GM12878 (cell line): Measurements from ENCODE around the gene PLD3. TPM values are rescaled to one million over a fixed set of nuclear protein-coding genes. Genes with fewer than 3 reads are reported as not detected.

Experiments
- BHLHE40 ChIP-seq, 2 experiments: fragments of 450-650 bp in 1 of 2; IDR thresholded peaks; 2 replicates each; pipeline ENCODE4 v1.6.1; 2011 to 2017; ENCODE audit warnings: low read depth in 2 of 2, borderline replicate concordance in 1 of 2, improper control_type of control experiment in 1 of 2, low read length in 1 of 2, mild to moderate bottlenecking in 1 of 2
- BMI1 ChIP-seq: fragments of 450-650 bp; IDR thresholded peaks from 2 replicates; pipeline ENCODE4 v1.6.1; 2016; ENCODE audit warnings: mild to moderate bottlenecking, moderate library complexity, borderline replicate concordance
- CBX5 ChIP-seq: sonication (generic); IDR thresholded peaks from 2 replicates; pipeline ENCODE4 v1.6.1; 2016; ENCODE audit warnings: low read depth, moderate library complexity, mild to moderate bottlenecking, inconsistent platforms
- CHD1 ChIP-seq: IDR thresholded peaks from 2 replicates; pipeline ENCODE4 v1.6.1; 2012; ENCODE audit warnings: low read depth, low read length, improper control_type of control experiment
- EED ChIP-seq: sonication (generic); IDR thresholded peaks from 2 replicates; pipeline ENCODE4 v1.6.1; 2016; ENCODE audit warnings: antibody characterized with exemption, low read depth
- MEF2A ChIP-seq: IDR thresholded peaks from 2 replicates; pipeline ENCODE4 v1.6.1; 2011; ENCODE audit warnings: low read depth, mild to moderate bottlenecking, low read length, moderate library complexity; ENCODE audit not compliant: insufficient read depth
- NFYA ChIP-seq: IDR thresholded peaks from 2 replicates; pipeline ENCODE4 v1.6.1; 2011; ENCODE audit warnings: low read depth, mild to moderate bottlenecking, low read length, improper control_type of control experiment, borderline replicate concordance
- NR2C1 ChIP-seq: fragments of 450-650 bp; IDR thresholded peaks from 2 replicates; pipeline ENCODE4 v1.6.1; 2017; ENCODE audit warnings: antibody characterized with exemption, mild to moderate bottlenecking, moderate library complexity
- POLR2AphosphoS2 ChIP-seq: IDR thresholded peaks from 2 replicates; pipeline ENCODE4 v1.6.1; 2011; ENCODE audit warnings: low read depth, mild to moderate bottlenecking, low read length, improper control_type of control experiment, moderate library complexity
- SIN3A ChIP-seq: IDR thresholded peaks from 2 replicates; pipeline ENCODE4 v1.6.1; 2012; ENCODE audit warnings: low read depth, low read length, improper control_type of control experiment
- SMARCA5 ChIP-seq: fragments of 450-650 bp; IDR thresholded peaks from 2 replicates; pipeline ENCODE4 v1.6.1; 2017; ENCODE audit warnings: mild to moderate bottlenecking
- SREBF1 ChIP-seq: IDR thresholded peaks from 2 replicates; pipeline ENCODE4 v1.6.1; 2012; ENCODE audit warnings: mild to moderate bottlenecking, low read length
- ZNF384 ChIP-seq: IDR thresholded peaks from 2 replicates; pipeline ENCODE4 v1.6.1; 2012; ENCODE audit warnings: low read depth, mild to moderate bottlenecking, low read length, improper control_type of control experiment, borderline replicate concordance
- ZNF622 ChIP-seq: fragments of 450-650 bp; IDR thresholded peaks from 2 replicates; pipeline ENCODE4 v1.6.1; 2017; ENCODE audit warnings: mild to moderate bottlenecking, inconsistent platforms
- polyA plus RNA-seq, 11 experiments: library from polyadenylated mRNA; depleted of rRNA in 4 of 11; unstranded in 6 of 11; stranded (reverse) in 5 of 11; fragments of >200 nt; fragmentation: Nextera tagmentation in 4 of 11; fragmentation: Illumina TruSeq in 1 of 11; extraction: Ambion mirVana in 4 of 11; extraction: Trizol in 1 of 11; gene quantifications; 1 replicate in 1 of 11; 2 replicates in 10 of 11; pipeline versions ENCODE4 v1.2.1 to v1.2.3, GENCODE V29; 2011 to 2016; ENCODE audit warnings: inconsistent platforms in 2 of 11, missing spikeins in 2 of 11, low read depth in 1 of 11
- total RNA-seq, 4 experiments: library from RNA; depleted of rRNA in 3 of 4; stranded (reverse); fragments of >200 nt in 3 of 4; fragmentation: Illumina TruSeq in 1 of 4; extraction: Trizol in 1 of 4; gene quantifications; 2 replicates each; pipeline versions ENCODE4 v1.2.1 to v1.2.3, GENCODE V29; 2013 to 2021
- TF ChIP-seq, protein P1 (sequence below): fragments of 450-650 bp; IDR thresholded peaks from 2 replicates; pipeline ENCODE4 v1.6.1; 2017; ENCODE audit warnings: low read depth, mild to moderate bottlenecking, moderate library complexity
- TF ChIP-seq, protein P2 (sequence below): IDR thresholded peaks from 2 replicates; pipeline ENCODE4 v1.6.1; 2011; ENCODE audit warnings: low read depth, mild to moderate bottlenecking, low read length, moderate library complexity, borderline replicate concordance; ENCODE audit errors: extremely low read depth
- TF ChIP-seq, protein P3 (sequence below): IDR thresholded peaks from 2 replicates; pipeline ENCODE4 v1.6.1; 2011; ENCODE audit warnings: borderline replicate concordance, low read depth, mild to moderate bottlenecking, moderate library complexity, mixed read lengths, low read length; ENCODE audit not compliant: insufficient read depth; ENCODE audit errors: extremely low read length
- TF ChIP-seq, protein P4 (sequence below): IDR thresholded peaks from 2 replicates; pipeline ENCODE4 v1.6.1; 2012; ENCODE audit warnings: mild to moderate bottlenecking, low read depth, low read length

PLD3 gene
- total and polyA plus RNA-seq, 10 of the 15 experiments (the other 5 are each of a cell fraction or from before 2014, with no cell fraction given) = 1.3 to 134 (median 72.7) TPM

DNA sequence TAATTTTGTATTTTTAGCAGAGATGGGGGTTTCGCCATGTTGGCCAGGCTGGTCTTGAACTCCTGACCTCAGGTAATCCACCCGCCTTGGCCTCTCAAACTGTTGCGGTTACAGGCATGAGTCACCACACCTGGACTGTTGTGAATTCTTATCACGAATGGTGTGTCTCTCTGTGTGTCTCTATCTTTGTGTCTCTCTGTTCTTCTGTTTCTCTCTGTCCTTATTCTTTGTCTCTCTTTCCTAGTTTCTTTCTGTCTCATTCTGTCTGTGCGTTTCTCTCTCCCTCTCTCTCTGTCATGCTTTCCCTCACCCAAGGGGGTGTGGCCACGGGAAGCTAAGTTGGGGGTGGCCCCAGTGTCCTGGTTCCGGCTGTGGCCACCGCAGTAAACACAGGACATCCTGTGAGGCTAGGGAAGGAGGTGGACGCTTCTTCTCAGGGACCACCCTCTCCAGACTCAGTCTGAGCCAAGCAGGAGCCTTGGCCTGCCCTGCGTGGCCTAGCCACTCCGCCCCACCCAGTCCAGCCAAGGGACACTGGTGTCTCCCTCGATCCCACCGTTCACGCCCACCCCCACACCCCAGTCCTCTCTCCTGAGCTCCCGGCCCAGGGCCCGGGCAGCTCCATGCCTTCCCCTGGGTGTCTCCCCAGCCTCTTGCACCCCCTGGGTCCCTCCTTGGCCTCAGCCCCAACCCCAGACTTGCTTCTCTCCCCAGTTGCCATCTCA lies 68.6 kb downstream of the PLD3 start (continued):
- TF ChIP-seq NFYA = no peak
- 0 out of 2 replicates have a peak, but pooled peaks have one; percentile 41 for TF ChIP-seq MEF2A
- TF ChIP-seq, protein P1, sequence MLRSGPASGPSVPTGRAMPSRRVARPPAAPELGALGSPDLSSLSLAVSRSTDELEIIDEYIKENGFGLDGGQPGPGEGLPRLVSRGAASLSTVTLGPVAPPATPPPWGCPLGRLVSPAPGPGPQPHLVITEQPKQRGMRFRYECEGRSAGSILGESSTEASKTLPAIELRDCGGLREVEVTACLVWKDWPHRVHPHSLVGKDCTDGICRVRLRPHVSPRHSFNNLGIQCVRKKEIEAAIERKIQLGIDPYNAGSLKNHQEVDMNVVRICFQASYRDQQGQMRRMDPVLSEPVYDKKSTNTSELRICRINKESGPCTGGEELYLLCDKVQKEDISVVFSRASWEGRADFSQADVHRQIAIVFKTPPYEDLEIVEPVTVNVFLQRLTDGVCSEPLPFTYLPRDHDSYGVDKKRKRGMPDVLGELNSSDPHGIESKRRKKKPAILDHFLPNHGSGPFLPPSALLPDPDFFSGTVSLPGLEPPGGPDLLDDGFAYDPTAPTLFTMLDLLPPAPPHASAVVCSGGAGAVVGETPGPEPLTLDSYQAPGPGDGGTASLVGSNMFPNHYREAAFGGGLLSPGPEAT = peak; percentile 37; the same call in 1 of the 2 replicates
- TF ChIP-seq SREBF1 = no peak
- TF ChIP-seq ZNF384 = no peak
- no peak; the same call in 1 of the 2 replicates for TF ChIP-seq SMARCA5
- no peak for TF ChIP-seq BMI1
- TF ChIP-seq SIN3A = no peak
- TF ChIP-seq ZNF622 = no peak
- TF ChIP-seq BHLHE40 (IDR thresholded peaks at IDR 0.05; ENCODE audit: borderline replicate concordance in 1 of 2, low read depth in 2 of 2, low read length in 1 of 2) = peak in 1 of 2 experiments; percentile 36; a peak in 1 of 4 replicates
- TF ChIP-seq, protein P2, sequence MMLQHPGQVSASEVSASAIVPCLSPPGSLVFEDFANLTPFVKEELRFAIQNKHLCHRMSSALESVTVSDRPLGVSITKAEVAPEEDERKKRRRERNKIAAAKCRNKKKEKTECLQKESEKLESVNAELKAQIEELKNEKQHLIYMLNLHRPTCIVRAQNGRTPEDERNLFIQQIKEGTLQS = no peak
- TF ChIP-seq, protein P3, sequence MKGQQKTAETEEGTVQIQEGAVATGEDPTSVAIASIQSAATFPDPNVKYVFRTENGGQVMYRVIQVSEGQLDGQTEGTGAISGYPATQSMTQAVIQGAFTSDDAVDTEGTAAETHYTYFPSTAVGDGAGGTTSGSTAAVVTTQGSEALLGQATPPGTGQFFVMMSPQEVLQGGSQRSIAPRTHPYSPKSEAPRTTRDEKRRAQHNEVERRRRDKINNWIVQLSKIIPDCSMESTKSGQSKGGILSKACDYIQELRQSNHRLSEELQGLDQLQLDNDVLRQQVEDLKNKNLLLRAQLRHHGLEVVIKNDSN = no peak
- TF ChIP-seq POLR2AphosphoS2 = no peak
- no peak for TF ChIP-seq CBX5
- peak; percentile 83 for TF ChIP-seq EED
- TF ChIP-seq NR2C1 = no peak
- TF ChIP-seq, protein P4, sequence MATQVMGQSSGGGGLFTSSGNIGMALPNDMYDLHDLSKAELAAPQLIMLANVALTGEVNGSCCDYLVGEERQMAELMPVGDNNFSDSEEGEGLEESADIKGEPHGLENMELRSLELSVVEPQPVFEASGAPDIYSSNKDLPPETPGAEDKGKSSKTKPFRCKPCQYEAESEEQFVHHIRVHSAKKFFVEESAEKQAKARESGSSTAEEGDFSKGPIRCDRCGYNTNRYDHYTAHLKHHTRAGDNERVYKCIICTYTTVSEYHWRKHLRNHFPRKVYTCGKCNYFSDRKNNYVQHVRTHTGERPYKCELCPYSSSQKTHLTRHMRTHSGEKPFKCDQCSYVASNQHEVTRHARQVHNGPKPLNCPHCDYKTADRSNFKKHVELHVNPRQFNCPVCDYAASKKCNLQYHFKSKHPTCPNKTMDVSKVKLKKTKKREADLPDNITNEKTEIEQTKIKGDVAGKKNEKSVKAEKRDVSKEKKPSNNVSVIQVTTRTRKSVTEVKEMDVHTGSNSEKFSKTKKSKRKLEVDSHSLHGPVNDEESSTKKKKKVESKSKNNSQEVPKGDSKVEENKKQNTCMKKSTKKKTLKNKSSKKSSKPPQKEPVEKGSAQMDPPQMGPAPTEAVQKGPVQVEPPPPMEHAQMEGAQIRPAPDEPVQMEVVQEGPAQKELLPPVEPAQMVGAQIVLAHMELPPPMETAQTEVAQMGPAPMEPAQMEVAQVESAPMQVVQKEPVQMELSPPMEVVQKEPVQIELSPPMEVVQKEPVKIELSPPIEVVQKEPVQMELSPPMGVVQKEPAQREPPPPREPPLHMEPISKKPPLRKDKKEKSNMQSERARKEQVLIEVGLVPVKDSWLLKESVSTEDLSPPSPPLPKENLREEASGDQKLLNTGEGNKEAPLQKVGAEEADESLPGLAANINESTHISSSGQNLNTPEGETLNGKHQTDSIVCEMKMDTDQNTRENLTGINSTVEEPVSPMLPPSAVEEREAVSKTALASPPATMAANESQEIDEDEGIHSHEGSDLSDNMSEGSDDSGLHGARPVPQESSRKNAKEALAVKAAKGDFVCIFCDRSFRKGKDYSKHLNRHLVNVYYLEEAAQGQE = no peak
- TF ChIP-seq CHD1 = no peak
